Kidney epithelial cell (primary cell): Measurements from ENCODE around the gene NGEF. TPM values are rescaled to one million over a fixed set of nuclear protein-coding genes. Genes with fewer than 3 reads are reported as not detected.

ENCODE experiments used
- DNase-seq: peaks from one replicate; pipeline ENCODE4 v3.0.0-alpha.2; 2010; ENCODE audit warnings: low read depth
- H3K27me3 ChIP-seq: 2 replicates; pipeline ENCODE4 v1.6.0; 2011; ENCODE audit warnings: low read length; ENCODE audit not compliant: control insufficient read depth, insufficient read depth
- H3K36me3 ChIP-seq: 2 replicates; pipeline ENCODE4 v1.5.1; 2011; ENCODE audit warnings: low read length; ENCODE audit not compliant: control insufficient read depth, insufficient read depth
- H3K4me3 ChIP-seq: 2 replicates; pipeline ENCODE4 v1.5.1; 2011; ENCODE audit warnings: low read depth, mild to moderate bottlenecking, control low read depth, low read length
- total RNA-seq: library from RNA; depleted of rRNA; stranded (reverse); fragments of >200 nt; gene quantifications from 2 replicates; pipeline ENCODE4 v1.2.3, GENCODE V29; 2015
- TF ChIP-seq, protein P1 (sequence below): IDR thresholded peaks from 2 replicates; pipeline ENCODE4 v1.5.1; 2011; ENCODE audit warnings: mild to moderate bottlenecking, moderate library complexity, low read length, control low read depth, inconsistent platforms; ENCODE audit not compliant: insufficient read depth, poor library complexity, severe bottlenecking

NGEF gene
- total RNA-seq, 1 donor from 2014 or later = 2.5 TPM

DNA sequence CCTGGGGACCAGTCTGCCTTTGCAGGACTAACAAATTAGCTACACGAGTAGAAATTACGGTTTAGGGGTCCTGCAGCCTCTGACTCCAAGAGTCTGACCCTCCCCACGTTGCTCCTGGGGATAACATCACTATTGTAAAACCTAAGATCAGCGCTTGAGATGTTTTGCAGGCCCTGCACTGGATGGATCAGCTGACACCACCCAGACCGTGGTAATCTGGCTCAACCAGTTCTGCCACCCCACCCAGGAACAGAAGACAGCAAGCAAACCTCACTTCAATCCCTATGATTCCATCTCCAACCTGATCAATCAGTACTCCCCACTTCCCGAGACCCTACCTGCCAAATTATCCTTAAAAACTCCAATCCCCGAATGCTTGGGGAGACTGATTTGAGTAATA lies 31.7 kb downstream of the NGEF start:
- H3K36me3 ChIP-seq = no peaks in the 10 kb centered on the region
- H3K27me3 ChIP-seq = no peaks in the 10 kb centered on the region
- TF ChIP-seq, protein P1, sequence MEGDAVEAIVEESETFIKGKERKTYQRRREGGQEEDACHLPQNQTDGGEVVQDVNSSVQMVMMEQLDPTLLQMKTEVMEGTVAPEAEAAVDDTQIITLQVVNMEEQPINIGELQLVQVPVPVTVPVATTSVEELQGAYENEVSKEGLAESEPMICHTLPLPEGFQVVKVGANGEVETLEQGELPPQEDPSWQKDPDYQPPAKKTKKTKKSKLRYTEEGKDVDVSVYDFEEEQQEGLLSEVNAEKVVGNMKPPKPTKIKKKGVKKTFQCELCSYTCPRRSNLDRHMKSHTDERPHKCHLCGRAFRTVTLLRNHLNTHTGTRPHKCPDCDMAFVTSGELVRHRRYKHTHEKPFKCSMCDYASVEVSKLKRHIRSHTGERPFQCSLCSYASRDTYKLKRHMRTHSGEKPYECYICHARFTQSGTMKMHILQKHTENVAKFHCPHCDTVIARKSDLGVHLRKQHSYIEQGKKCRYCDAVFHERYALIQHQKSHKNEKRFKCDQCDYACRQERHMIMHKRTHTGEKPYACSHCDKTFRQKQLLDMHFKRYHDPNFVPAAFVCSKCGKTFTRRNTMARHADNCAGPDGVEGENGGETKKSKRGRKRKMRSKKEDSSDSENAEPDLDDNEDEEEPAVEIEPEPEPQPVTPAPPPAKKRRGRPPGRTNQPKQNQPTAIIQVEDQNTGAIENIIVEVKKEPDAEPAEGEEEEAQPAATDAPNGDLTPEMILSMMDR = no peak
- DNase-seq = no peak
- no peak overlapping the region for H3K4me3 ChIP-seq

DNA sequence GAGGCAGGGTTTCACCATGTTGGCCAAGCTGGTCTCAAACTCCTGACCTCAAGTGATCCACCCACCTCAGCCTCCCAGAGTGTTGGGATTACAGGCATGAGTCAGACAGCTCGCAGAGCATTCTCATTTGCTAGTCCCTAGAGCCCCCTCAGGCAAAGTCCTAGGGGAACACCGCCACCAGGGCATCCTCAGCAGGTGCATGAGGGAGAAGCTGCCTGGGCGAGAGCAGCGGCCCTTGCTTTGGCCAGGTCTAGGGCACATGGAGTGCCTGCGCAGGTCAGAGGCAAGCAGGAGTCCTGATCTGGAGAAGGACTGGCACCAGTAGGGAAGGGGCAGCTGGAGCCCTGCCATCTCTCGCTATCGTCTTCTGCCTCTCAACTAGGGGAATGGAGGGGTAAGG lies 32.4 kb downstream of the NGEF start:
- no peaks in the 10 kb centered on the region for H3K36me3 ChIP-seq
- H3K4me3 ChIP-seq = no peak overlapping the region
- DNase-seq = no peak
- no peaks in the 10 kb centered on the region for H3K27me3 ChIP-seq
- TF ChIP-seq, protein P1 = no peak

DNA sequence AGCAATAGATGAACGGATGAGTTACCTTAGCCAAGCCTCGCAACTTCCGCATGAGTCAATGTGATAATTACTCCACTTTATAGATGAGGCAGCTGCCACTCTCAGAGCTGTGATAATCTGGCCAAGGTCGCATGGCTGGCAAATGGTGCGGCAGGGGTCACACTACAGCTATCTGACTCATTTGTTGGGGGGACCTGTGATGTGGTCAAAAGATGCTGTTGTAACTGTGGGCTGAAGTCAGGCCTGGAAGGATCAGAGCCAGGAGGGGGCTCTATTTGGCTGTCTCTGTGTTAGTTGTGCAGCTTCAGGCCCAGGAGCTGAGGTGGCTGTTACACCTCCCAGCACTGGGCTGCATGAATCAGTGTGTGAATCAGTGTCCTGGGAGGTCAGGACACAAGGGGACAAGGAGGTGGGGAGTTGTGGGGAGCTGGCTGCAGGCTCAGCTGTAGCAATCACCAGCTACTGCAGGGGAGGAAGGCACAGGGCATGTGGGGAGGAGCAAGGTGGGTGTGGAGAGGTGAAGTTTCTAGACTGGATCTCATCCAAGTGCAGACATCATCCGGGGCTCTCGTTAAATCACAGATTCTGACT lies 33.1 kb downstream of the NGEF start:
- DNase-seq = peak; percentile 84

DNA sequence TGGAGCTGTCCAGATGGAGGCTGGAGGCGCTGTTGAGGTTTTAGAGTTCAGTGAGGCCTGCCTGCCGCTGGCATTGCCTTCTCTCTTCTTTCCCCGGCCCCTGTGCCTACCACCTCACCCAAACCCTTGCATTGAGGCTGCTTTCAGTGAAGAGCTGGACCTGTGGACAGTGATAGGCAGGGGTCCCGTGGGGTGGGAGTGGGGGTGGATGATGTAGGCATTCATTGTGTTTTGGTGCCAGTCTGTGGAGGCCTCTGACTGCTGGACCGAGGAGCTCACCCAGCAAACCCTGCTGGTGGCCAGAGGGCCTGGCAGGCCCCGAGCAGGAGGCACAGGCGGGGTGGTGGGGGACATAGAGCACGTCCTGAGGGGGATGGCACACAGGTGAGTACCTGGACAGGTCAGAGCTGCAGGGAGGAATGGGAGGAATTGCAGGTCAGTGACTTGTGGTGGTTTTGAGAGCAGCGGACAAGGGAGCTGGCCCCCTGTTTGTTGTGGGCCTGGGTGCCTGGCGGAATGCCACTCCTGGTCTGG lies 35.6 kb downstream of the NGEF start:
- no peak for DNase-seq
- Histone ChIP-seq H3K27me3 (no peaks in the 10 kb centered on the region), H3K36me3 (no peaks in the 10 kb centered on the region), H3K4me3 (no peak overlapping the region)
- TF ChIP-seq, protein P1 = no peak

More for the DNA sequence above, 33.1 kb downstream of the NGEF start:
- Histone ChIP-seq H3K36me3 (no peaks in the 10 kb centered on the region), H3K4me3 (no peak overlapping the region), H3K27me3 (no peaks in the 10 kb centered on the region)
- TF ChIP-seq, protein P1 = peak; percentile 50

DNA sequence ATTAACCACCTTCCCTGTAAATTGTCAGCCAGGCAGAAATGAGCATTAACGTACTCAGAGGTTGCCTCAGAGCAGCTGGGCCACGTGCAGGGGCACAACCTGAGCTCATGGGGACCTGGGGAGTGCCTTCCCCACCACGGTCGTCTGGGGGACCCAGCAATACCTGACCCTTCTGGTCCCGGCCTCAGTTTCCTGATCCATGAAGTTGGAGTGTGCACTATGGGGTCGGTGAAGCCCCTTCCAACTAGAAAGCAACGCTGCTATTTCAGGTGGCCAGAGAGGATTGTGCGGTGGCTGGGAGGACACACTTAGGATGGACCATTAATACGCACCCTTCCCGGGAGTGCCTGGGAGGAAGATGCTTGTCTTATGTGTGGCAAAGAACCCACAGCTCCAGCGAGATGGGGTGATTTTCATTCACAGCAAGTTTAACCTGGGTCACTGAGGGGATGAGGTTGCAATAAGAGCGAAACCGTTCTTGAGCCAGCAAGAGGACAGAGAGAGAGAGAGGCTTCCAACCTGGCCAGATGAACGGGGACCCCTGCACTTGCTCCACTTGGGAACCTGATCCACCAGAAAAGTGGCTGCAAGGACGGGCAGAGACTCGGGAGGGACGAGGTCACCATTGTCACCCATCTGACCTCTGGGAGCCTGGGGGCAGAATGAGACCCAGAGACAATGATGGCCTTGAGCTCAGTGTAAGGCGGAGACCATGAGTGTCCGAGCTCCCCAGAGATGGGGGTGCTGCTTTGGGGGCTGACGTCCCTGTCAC lies 36.2 kb downstream of the NGEF start:
- DNase-seq = no peak
- Histone ChIP-seq H3K4me3 (no peak overlapping the region), H3K27me3 (no peaks in the 10 kb centered on the region), H3K36me3 (no peaks in the 10 kb centered on the region)
- TF ChIP-seq, protein P1 = no peak
